Thyroid gland (tissue), 4 donors: ENCODE measurements around the gene C5orf63. TPM values are rescaled to one million over a fixed set of nuclear protein-coding genes. Genes with fewer than 3 reads are reported as not detected.
"Not testable (repeated sequence)": the region's sequence is repeated elsewhere in the genome, so short reads cannot be mapped to it uniquely, and the experiment has no call there.

ENCODE experiments used
- DNase-seq, 2 donors: peaks; one replicate each; pipeline ENCODE4 v3.0.0-alpha.2; 2019
- H3K27ac ChIP-seq, 3 donors: fragments of 200-600 bp; sonication (generic); 1 replicate in 2 of 3; 2 replicates in 1 of 3; pipeline ENCODE4 v1.5.1; 2016 to 2019; ENCODE audit warnings: mild to moderate bottlenecking in 1 of 3, moderate library complexity in 1 of 3
- H3K27me3 ChIP-seq: fragments of 200-600 bp; sonication (generic); one replicate; pipeline ENCODE4 v1.5.1; 2019
- H3K36me3 ChIP-seq, 2 donors: fragments of 200-600 bp; sonication (generic); one replicate each; pipeline ENCODE4 v1.5.1; 2016 to 2019
- H3K4me1 ChIP-seq, 2 donors: fragments of 200-600 bp; sonication (generic); one replicate each; pipeline ENCODE4 v1.5.1; 2017 to 2019
- H3K4me3 ChIP-seq, 3 donors: fragments of 200-600 bp; sonication (generic); replicated peaks in 1 of 3; 1 replicate in 2 of 3; 2 replicates in 1 of 3; pipeline ENCODE4 v1.5.1; 2016; ENCODE audit warnings: mild to moderate bottlenecking in 1 of 3
- H3K9me3 ChIP-seq: fragments of 200-600 bp; sonication (generic); one replicate; pipeline ENCODE4 v1.5.1; 2017
- CTCF ChIP-seq, 6 experiments: fragments of 200-600 bp in 3 of 6; fragments of 450-650 bp in 3 of 6; sonication (generic) in 3 of 6; IDR thresholded peaks; one replicate each; pipeline ENCODE4 v1.5.1; 2016 to 2019; ENCODE audit warnings: antibody characterized with exemption in 6 of 6, mild to moderate bottlenecking in 2 of 6, inconsistent platforms in 1 of 6, moderate library complexity in 1 of 6
- POLR2A ChIP-seq, 2 donors: fragments of 450-650 bp; IDR thresholded peaks; one replicate each; pipeline ENCODE4 v1.6.1; 2017; ENCODE audit warnings: antibody characterized with exemption in 2 of 2, mild to moderate bottlenecking in 2 of 2, moderate library complexity in 1 of 2
- WGBS, 2 donors: methylation state at CpG; one replicate each; pipeline ENCODE4 v1.1.5; 2017; 5-methylcytosine and 5-hydroxymethylcytosine counted together
- intact Hi-C: fragments of 100-400 bp; cut with DNase I; formaldehyde crosslinking; loops from one replicate; pipeline ENCODE4 v1.15.1; 2023
- total RNA-seq, 4 donors: library from RNA; depleted of rRNA; stranded (reverse); fragments of >200 nt; gene quantifications; one replicate each; pipeline ENCODE4 v1.2.3, GENCODE V29; 2016

The C5orf63 gene
- total RNA-seq, 4 donors from 2014 or later, result 4.3 to 13.7 (median 6.6) TPM

GRCh38 chr5:127008300-127008975 lies 64.9 kb downstream of the C5orf63 start:
- WGBS, 2 donors, result 87 to 93% methylated on average over 6 of the region's 6 CpGs
- Histone ChIP-seq H3K36me3 (no peaks in the 10 kb centered on the region), H3K4me1 (peaks cover 0 to 6% of the 10 kb centered on the region in 2 donors), H3K4me3 (no peak overlapping the region), H3K9me3 (no peaks in the 10 kb centered on the region), H3K27me3 (no peaks in the 10 kb centered on the region), H3K27ac (no peak overlapping the region)
- TF ChIP-seq POLR2A (IDR thresholded peaks at IDR 0.05) (no peak), CTCF (IDR thresholded peaks at IDR 0.05) (no peak)
- intact Hi-C loops, result no loop called here
- no peak for DNase-seq

- DNase-seq, result no peak
- Histone ChIP-seq H3K4me3 (no peak overlapping the region), H3K36me3 (no peaks in the 10 kb centered on the region), H3K27ac (no peak overlapping the region), H3K9me3 (no peaks in the 10 kb centered on the region), H3K27me3 (no peaks in the 10 kb centered on the region), H3K4me1 (peaks cover 0 to 6% of the 10 kb centered on the region in 2 donors)
- TF ChIP-seq CTCF (IDR thresholded peaks at IDR 0.05), result no peak
- TF ChIP-seq POLR2A (IDR thresholded peaks at IDR 0.05), result no peak
- intact Hi-C loops, result no loop called here
- 84 to 86% methylated on average over 1 of the region's 1 CpG for WGBS, 2 donors
These were observed 65.8 kb downstream of the C5orf63 start for GRCh38 chr5:127007522-127007921.

- DNase-seq, result no peak
- intact Hi-C loops, result no loop called here
- Histone ChIP-seq H3K4me3 (no peak overlapping the region), H3K27ac (no peak overlapping the region), H3K27me3 (no peaks in the 10 kb centered on the region), H3K9me3 (no peaks in the 10 kb centered on the region), H3K4me1 (peaks cover 0 to 6% of the 10 kb centered on the region in 2 donors), H3K36me3 (no peaks in the 10 kb centered on the region)
- WGBS, 2 donors, result 66 to 83% methylated on average over 5 of the region's 5 CpGs
- TF ChIP-seq CTCF (IDR thresholded peaks at IDR 0.05) (no peak), POLR2A (IDR thresholded peaks at IDR 0.05) (no peak)
These were observed 66.6 kb downstream of the C5orf63 start for GRCh38 chr5:127006744-127007143.

GRCh38 chr5:127005282-127005681 lies 68.0 kb downstream of the C5orf63 start:
- H3K36me3 ChIP-seq, H3K27me3 ChIP-seq, H3K4me1 ChIP-seq, intact Hi-C loops, H3K9me3 ChIP-seq, H3K27ac ChIP-seq, H3K4me3 ChIP-seq, DNase-seq: not testable (repeated sequence)
- WGBS, 2 donors, result 87 to 91% methylated on average over 3 of the region's 3 CpGs

- no peaks in the 10 kb centered on the region for H3K9me3 ChIP-seq
- H3K4me3 ChIP-seq, result no peak overlapping the region
- H3K36me3 ChIP-seq, result no peaks in the 10 kb centered on the region
- H3K27ac ChIP-seq, result no peak overlapping the region
- WGBS, 2 donors, result 92% methylated on average over 3 of the region's 3 CpGs
- TF ChIP-seq POLR2A (IDR thresholded peaks at IDR 0.05) (no peak), CTCF (IDR thresholded peaks at IDR 0.05) (no peak)
- no peaks in the 10 kb centered on the region for H3K27me3 ChIP-seq
- no peak for DNase-seq
- intact Hi-C loops, result no loop called here
- H3K4me1 ChIP-seq, result no peaks in the 10 kb centered on the region
These were observed 68.6 kb downstream of the C5orf63 start for GRCh38 chr5:127004721-127005120.
